SK-N-MC (cell line): ENCODE data around the gene FAAP20.

Experiments
- EZH2 ChIP-seq: fragments of 200-600 bp; sonication (generic); IDR thresholded peaks from one replicate; pipeline ENCODE4 v1.6.1; 2017; ENCODE audit warnings: antibody characterized with exemption
- POLR2AphosphoS5 ChIP-seq: IDR thresholded peaks from 2 replicates; pipeline ENCODE4 v1.6.1; 2012; ENCODE audit warnings: mild to moderate bottlenecking, low read depth, low read length, borderline replicate concordance

DNA sequence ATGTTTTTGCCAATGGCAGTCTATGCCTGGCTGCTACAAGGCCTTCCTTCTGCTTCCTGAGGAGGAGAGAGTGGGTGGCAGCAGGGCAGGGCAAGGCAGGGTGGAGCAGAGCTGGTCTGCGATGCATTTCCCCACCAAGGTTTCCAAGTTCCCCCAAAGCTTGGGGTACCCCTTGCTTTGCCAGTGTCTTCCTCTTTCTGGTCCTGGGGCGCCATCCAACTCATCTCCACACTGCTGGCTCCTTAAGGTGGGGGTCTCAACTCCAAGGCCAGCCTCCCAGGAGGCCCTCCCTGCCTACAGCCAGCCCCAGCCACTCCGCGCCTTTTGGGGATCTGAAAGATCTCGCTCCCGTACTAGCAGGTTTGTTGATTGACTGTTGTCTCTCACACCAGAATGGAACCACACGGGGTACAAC is 29.6 kb upstream of the FAAP20 start:
- no peak for TF ChIP-seq EZH2
- TF ChIP-seq POLR2AphosphoS5: no peak
